Activated naive CD8-positive, alpha-beta T cell treated with anti-CD3 and anti-CD28 coated beads, Interleukin-2, amount 50 U/mL, for 16 hours (primary cell): Measurements from ENCODE around the gene STEAP3.
"Not testable (repeated sequence)": the region's sequence is repeated elsewhere in the genome, so short reads cannot be mapped to it uniquely, and the experiment has no call there.

ENCODE experiments used
- DNase-seq: peaks from one replicate; pipeline ENCODE4 v3.0.0-alpha.2; 2020; ENCODE audit warnings: low read depth, low spot score

Gene STEAP3

DNA sequence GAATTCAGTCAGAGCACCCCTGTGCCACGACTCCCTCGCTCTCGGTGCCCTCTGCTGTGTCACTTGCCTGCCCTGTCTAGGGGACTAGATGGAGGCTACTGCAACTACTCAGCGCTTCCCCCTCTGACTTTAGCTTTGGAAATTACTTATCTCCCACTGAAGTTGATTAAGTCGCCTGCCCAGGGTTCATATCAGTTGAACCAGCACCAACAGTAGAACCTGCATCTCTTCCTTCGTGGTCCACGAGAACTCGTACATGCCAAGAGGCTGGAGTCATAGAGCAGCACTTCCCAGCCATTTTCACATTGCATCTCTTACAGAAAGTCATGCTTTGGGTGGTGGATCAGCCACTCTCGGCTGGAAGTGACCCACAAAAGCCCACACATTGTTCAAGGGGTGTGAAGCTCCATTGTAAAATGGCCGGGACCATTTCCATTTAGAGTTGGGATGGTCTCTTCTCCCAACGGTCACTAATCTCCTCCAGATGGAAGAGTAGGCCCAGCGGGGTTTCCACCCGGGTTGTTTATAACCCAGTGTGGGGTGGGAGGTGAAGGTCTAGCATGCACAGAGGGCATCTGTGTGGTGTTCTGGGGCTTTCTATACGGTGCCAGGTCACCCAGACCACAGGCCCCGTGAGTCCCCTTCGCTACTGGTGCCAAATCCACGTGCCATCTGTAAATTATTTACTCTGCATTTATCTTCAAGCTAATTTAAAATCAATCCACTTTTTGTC, 38.0 kb downstream of the STEAP3 start:
- DNase-seq, result no peak

DNA sequence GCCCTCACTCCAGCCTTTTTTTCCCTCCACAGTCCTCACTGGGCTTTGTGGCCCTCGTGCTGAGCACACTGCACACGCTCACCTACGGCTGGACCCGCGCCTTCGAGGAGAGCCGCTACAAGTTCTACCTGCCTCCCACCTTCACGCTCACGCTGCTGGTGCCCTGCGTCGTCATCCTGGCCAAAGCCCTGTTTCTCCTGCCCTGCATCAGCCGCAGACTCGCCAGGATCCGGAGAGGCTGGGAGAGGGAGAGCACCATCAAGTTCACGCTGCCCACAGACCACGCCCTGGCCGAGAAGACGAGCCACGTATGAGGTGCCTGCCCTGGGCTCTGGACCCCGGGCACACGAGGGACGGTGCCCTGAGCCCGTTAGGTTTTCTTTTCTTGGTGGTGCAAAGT, 39.4 kb downstream of the STEAP3 start:
- no peak for DNase-seq

DNA sequence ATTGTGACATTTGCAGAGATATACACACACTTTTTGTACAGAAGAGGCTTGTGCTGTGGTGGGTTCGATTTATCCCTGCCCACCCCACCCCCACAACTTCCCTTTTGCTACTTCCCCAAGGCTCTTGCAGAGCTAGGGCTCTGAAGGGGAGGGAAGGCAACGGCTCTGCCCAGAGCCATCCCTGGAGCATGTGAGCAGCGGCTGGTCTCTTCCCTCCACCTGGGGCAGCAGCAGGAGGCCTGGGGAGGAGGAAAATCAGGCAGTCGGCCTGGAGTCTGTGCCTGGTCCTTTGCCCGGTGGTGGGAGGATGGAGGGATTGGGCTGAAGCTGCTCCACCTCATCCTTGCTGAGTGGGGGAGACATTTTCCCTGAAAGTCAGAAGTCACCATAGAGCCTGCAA, 40.0 kb downstream of the STEAP3 start:
- no peak for DNase-seq

DNA sequence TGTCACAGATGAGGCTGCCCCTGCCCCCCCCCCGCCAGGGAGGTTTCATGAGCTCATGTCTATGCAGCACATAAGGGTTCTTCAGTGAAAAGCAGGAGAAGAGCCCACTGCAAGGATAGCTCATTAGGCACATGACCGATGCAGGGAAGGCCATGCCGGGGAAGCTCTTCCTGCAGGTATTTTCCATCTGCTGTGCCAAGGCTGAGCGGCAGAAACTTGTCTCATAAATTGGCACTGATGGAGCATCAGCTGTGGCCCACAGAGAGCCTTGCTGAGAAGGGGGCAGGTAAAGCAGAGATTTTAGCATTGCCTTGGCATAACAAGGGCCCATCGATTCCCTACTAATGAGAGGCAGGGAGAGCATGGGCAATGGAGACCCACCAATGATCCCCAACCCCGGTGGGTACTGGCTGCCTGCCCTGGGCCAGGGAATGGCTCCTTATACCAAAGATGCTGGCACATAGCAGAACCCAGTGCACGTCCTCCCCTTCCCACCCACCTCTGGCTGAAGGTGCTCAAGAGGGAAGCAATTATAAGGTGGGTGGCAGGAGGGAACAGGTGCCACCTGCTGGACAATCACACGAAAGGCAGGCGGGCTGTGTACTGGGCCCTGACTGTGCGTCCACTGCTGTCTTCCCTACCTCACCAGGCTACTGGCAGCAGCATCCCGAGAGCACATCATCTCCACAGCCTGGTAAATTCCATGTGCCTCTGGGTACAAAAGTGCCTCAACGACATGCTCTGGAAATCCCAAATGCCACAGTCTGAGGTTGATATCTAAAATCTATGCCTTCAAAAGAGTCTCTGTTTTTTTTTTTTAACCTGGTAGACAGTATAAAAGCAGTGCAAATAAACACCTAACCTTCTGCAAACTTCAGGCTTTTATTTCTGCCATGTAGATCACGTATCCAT, 41.4 kb downstream of the STEAP3 start:
- no peak for DNase-seq

DNA sequence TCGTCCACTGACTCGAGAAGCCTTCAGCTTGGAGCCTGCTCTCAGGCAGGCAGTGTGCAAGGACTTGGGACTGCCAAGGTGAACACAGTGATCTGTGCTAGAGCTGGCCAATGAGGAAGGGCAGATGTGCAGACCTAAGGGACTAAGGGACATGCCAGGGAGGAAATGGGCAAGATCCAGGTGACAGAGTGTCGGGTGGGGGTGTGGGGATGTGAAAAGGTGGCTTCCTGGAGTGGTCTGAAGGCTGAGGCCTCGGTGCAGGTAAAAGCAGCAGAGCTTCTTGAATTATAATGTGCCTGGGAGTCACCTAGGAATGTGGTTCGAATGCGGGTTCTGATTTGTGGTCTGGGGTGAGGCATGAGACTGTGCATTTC, 42.0 kb downstream of the STEAP3 start:
- no peak for DNase-seq

DNA sequence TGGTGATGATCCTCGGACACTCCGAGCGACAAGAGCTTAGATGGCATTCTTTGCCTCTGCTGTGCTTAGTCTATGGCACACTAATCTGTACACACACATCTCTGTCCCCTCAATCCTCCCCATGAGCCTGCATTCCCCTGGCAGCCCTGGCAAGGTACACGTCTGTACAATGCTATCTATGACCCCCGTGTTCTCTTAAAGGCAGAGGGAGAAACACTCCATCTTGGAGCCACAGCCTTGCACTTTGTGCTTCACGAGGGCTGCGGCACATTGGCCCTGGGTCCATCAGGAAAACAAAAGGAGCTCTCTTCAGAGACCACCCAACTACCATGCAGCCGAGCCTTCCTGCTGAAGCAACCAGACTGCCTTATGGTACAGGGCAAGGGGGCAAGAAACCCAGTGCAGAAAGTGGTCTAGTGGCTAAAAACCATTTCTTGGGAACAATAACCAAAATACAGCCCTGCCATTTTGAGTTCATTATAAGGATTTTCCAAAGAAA, 42.5 kb downstream of the STEAP3 start:
- no peak for DNase-seq

DNA sequence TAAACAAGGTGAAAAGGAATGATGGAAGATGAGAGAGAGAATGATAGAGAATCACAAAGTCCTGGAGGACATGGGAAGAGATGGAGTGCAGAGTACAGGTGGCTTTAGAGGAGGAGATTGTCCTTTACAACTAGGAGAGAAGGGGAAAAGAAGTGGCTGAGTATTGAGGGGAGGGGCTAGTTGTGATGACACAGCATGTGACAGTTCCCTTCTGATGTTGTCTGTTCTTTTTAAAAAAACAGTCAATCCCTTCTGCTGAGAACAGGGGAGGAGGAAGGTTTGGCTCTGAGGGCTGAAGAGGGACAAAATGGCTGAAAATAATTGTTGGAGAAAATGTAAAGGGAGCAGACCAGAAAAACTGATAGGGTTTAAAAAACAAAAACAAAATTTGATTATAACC, 44.0 kb downstream of the STEAP3 start:
- no peak for DNase-seq

DNA sequence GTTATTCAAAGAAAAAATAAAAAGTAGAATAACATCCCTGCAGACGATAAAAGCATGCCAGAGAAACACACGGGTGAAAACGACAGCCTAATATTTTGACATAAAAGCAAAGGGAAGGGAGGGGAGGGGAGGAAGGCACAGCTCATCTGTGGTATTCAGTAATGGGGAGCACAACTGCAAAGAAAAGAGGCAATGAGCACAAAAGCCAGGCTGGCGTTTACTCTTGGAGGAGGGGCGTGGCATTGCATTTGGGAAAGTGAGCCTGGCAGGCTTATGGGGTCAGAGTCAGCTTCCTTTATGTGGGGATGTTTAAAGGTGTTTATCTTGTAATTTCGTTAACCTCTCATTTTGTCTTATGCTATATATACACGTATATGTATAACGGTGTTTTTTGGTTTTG, 53.2 kb downstream of the STEAP3 start:
- no peak for DNase-seq

DNA sequence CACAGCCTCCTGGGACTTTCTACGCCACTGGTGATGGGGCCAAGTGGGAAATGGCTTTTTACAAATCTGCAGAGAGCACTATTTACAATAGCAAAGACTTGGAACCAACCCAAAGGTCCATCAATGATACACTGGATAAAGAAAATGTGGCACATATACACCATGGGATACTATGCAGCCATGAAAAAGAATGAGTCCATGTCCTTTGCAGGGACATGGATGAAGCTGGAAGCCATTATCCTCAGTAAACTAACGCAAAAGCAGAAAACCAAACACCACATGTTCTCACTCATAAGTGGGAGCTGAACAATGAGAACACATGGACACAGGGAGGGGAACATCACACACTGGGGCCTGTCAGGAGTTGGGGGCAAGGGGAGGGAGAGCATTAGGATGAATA, 54.8 kb downstream of the STEAP3 start:
- not testable (repeated sequence) for DNase-seq

DNA sequence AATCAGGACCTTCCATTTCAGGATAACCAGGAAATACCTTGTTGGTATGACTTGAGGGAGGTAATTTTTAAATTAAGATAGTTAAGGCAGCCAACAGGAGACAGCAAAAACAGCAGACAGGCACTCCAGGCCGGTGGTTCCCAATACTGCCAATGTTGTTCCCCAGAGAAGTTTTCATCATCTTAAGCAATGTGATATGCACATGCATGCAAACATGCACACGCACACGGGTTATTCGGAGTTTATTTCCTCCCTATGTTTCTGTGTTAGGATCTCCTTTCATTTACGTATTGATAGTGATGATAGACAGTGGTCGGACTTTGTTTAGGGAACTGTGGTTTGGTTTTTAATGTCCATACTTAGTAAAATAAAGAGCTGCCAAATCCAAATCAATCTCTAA, 55.3 kb downstream of the STEAP3 start:
- no peak for DNase-seq

DNA sequence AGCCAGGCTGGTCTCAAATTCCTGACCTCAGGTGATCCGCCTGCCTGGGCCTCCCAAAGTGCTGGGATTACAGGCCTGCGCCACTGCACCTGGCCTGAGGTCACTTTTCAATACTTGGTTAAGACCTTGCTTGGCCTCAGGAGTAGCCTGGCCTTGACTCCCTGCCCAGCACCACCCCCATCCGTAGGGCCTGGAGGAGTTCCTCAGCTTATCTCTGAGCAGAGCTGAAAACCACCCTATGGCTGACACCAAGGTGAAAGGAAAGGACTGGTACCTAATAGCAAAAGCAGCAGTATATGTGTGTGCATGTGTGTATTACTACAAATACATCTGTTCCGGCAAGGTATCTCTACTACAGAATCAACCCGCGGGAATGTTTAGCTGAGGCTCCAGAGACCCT, 56.0 kb downstream of the STEAP3 start:
- DNase-seq, result no peak

DNA sequence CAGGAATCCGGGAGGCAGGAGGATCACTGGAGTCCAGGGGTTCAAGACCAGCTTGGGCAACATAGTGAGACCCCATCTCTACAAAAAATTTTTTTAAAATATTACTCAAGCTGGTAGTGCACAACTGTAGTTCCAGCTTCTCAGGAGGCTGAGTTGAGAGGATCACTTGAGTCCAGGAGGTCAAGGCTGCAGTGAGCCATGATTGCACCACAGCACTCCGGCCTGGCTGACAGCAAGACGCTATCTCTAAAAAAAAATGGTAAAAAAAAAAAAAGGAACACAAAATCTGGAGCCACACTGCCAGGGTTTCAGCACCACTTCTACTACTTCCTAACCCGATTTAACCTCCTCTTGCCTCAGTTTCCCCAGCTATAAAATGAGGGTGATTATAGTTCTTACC, 57.0 kb downstream of the STEAP3 start:
- DNase-seq, result no peak

DNA sequence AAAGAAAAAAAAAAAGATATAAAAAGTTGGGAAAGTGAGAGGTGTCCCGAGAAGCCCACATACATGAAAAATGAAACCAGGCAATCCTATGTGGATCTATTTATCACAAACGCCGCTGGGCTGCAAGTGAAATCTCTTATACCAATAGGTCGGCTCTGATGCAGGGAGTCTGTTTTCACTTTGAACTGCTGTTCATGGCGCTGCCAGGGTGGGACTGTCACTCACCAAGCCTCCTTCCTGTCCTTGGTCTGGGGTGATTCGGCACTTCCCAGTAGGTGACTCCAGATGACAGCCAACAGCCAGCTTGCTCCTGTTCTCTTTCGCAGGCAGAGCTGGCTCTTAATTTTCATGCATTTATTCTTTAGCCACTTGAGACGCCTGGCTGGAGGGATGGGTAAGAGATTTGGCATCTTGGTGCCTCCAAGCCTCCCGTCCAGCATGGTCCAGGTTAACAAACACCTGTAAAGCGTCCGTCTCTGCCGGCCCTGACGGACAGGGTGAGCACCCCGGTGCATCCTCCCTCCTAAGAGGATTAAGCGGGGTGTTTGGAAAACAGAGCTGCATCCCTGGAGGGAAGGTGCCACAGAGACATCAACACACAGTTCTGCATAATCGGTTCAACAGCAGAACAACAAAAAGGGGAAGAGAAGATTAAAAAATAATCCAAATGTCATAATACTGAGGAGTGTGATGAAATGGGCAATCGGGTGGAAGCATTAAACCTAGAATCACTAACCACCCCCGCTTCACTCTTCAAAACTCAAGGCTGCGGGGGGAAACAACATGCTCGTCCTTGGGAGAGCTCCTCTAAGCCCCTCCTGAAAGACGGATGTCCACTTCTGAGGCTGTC, 58.7 kb downstream of the STEAP3 start:
- no peak for DNase-seq

DNA sequence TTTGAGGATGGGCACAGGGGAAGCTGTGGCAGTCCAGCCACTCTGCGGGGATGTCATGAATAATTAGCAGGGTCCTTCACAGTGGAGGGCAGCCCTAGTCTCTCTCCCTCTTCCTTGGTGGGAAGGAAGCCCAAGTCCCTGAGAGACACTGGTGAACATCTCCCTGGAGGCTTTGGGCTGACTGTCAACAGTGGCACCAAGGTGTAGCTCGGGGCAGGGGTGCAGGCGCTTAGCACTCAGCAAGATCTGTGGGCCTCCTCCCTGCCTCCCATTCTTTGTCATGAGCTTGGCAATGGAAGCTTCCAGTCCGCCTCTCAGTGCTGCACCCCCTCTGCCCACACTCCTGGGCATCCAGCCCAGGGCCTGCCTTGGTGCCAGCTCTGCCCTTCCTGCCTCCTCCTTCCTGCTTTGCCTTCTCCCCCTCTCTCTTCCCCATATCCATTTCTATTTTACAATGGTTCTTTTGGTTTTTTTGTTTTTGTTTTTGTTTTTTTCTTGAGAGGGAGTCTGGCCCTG, 59.4 kb downstream of the STEAP3 start:
- DNase-seq, result no peak

DNA sequence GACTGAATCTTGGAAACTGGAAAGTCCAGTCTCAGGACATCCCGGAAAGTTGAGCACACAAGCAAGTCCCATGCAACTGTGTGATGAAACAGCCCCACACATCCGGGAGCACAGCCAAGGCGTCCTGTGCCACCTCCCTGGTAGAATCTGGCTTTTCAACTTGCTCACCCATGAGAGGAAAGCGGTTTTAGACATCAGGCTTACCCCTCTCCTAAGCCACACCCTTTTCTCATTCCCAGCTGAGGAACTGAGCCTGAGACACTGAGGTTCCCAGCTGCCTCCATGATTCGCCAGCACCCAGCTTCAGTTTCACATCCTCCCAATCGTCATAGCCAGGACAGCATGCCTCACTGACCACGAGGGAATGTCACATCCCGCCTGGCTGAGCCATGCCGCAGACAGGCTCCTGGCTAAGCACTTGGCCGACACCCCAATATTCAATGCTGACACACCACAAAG, 60.3 kb downstream of the STEAP3 start:
- no peak for DNase-seq

DNA sequence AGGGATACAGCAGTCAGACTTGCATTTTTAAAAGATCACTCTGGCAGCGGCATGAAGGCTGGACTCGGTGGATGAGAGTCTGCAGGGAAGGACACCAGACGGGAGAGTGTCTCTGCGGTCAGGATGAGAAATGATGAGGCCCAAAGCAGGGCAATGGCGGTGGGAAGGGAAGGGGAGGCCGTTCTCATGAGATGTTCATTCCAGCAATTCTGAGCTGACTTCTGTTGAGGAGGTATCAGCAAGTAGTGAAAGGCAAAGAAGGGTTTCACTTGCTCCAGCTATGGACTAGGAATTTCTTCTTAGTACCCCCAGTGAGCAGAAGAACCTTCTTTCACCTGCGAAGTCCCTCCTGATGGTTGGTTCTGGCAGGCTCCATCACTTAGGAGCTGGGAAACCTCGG, 63.0 kb downstream of the STEAP3 start:
- no peak for DNase-seq

DNA sequence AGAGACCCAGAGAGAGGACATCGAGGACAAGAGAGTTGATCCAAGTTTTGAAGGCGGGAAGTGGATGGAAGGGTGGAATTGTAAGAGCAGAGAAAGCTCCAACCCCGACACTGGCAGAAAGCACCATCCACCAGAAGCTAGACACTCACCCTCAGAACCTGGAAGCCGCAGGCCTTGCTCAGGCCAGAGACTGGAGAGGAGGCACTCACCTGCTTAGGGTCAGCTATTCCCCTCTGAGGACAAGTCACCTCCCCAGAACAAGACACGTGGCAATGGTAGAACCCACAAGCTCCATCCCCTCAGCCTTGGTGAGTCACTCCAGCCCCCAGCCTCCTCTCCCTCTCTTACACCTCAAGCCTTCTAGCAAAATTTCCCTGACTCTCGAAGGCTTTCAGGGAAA, 64.9 kb downstream of the STEAP3 start:
- no peak for DNase-seq

DNA sequence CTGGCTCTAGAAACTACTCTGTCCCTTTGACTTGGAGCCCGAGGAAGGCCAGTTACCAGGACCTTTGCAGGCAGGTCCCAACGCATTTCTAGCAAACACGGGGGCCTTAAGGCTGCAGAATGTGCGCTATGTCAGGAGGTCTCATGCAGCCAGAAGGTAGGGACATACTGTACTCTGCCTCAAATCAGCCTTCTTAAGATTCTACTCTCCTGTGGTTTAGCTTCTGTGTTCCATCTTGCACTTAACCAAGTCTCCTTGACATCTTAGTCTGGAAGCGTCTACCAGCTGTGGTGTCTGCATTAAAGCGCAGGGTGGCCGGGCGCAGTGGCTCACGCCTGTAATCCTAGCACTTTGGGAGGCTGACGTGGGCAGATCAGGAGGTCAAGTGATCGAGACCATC, 65.5 kb downstream of the STEAP3 start:
- no peak for DNase-seq

DNA sequence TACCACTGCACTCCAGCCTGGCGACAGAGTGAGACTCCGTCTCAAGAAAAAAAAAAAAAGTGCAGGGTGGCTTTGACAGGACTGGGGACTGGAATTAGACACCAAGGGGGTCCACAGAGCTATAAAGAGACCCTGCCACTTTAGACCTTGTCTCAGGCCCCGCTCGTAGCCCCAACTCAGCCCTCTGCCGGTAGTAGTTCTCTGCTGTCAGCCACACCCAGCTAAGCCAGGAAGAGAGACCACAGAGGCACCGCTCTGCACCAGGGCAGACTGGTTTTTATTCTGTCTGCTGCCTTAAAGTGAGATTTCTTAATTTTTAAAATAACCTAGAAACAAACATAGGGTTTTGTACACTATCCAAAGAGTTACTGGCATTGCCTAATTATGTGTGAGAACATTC, 66.0 kb downstream of the STEAP3 start:
- DNase-seq, result no peak

DNA sequence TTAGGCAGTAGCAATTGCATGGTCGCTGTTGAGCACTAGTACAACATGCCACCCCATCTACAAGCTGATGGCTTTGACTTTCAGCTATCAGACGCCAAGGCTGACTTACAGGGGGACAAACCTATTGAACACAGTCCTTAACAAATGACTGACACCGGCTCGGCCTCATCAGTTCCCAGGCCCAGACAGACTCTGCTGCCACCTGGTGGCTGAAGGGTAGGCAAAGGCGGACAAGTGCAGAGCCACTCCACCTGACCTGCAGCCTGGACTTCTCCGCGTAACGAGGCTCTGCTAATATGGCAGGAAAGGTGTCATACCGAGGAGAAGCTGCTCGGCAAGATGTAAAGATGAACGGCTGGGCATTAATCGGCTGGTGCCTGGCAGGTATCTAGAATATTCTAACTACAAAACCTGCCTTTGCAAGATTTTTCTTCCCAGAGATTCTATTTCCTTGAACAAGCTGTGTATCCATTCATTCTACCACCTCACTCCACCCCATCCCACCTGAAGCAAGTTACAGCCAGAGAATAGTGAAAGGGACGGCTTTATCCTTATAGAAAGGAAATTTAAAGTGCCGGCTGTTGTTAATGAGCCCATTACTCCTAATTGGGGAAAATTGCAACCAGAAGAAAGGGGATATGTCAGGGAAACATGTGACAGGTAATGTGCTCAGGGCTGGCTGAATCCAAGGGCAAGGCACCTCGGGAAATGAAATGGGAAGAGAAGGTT, 67.4 kb downstream of the STEAP3 start:
- peak; percentile 65 for DNase-seq

DNA sequence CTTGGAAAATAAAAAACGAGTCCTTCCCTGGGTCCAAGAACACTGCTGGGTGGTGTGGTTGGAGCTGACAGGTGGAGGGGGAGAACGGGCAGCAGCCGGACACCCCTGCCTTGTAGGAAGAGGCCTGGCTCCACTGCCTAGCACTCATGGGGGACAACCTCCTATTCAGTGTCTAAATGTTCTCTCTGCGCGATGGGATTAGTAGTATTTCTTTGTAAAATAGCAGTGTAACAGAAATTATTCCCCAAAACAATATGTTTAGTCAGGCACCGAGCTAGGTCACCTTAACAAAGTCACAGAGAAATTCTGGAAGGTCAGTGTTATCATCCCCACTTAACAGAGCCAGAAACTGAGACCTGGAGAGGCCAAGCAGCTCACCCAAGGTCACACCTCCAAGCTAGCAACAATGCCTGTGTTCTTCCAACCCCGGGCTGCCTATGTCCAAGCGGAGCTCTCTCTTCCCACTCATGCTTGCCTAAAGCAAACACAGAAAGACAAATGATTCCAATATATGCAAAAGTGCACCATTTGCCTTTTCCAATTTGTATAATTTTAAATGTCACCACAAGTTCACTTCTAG, 68.0 kb downstream of the STEAP3 start:
- no peak for DNase-seq
